SU-DHL-6 (cell line): ENCODE data around the gene SLC5A5.

ENCODE experiments used
- H2AFZ ChIP-seq: fragments of 200-600 bp; sonication (generic); 2 replicates; pipeline ENCODE4 v1.6.1; 2014; ENCODE audit warnings: low read depth, mild to moderate bottlenecking, moderate library complexity, mixed read lengths, antibody characterized with exemption, low read length; ENCODE audit not compliant: severe bottlenecking
- H3F3A ChIP-seq: fragments of 200-600 bp; shearing (Covaris generic); 2 replicates; pipeline ENCODE4 v1.6.0; 2016; ENCODE audit warnings: antibody characterized with exemption, mild to moderate bottlenecking; ENCODE audit not compliant: insufficient read depth
- H3K27ac ChIP-seq: fragments of 200-600 bp; sonication (generic); 2 replicates; pipeline ENCODE4 v1.5.1; 2016; ENCODE audit warnings: low read depth, mild to moderate bottlenecking, low read length, moderate library complexity, mixed read lengths
- H3K27me3 ChIP-seq: fragments of 200-600 bp; sonication (generic), shearing (Covaris generic); 2 replicates; pipeline ENCODE4 v1.6.0; 2014; ENCODE audit warnings: mild to moderate bottlenecking, low read length
- H3K36me3 ChIP-seq: fragments of 200-600 bp; sonication (generic); 2 replicates; pipeline ENCODE4 v1.6.1; 2014; ENCODE audit warnings: mild to moderate bottlenecking, low read length, mixed read lengths
- H3K4me2 ChIP-seq: fragments of 300-600, 200-600 bp; shearing (Covaris generic), sonication (generic); 2 replicates; pipeline ENCODE4 v1.6.0; 2014; ENCODE audit warnings: low read length, low read depth, mild to moderate bottlenecking; ENCODE audit not compliant: poor library complexity, severe bottlenecking
- H3K4me3 ChIP-seq: fragments of 200-600 bp; sonication (generic); 2 replicates; pipeline ENCODE4 v1.5.1; 2014; ENCODE audit warnings: antibody characterized with exemption, low read length, mild to moderate bottlenecking, mixed read lengths; ENCODE audit not compliant: insufficient read depth, poor library complexity, severe bottlenecking
- H3K79me2 ChIP-seq: fragments of 200-600 bp; sonication (generic); 2 replicates; pipeline ENCODE4 v1.6.1; 2014; ENCODE audit warnings: mild to moderate bottlenecking, low read length, moderate library complexity; ENCODE audit not compliant: insufficient read depth
- H3K9ac ChIP-seq: fragments of 200-600 bp; sonication (generic); 2 replicates; pipeline ENCODE4 v1.7.0; 2014; ENCODE audit warnings: mild to moderate bottlenecking, low read length
- H3K9me2 ChIP-seq: fragments of 200-600 bp; sonication (generic); replicated peaks from 2 replicates; pipeline ENCODE4 v1.6.1; 2014; ENCODE audit warnings: low read length; ENCODE audit not compliant: insufficient read depth
- H3K9me3 ChIP-seq: fragments of 200-600 bp; sonication (generic); 2 replicates; pipeline ENCODE4 v1.6.1; 2014; ENCODE audit warnings: low read length, mixed read lengths; ENCODE audit not compliant: insufficient read depth
- H4K20me1 ChIP-seq: fragments of 200-600 bp; sonication (generic); 2 replicates; pipeline ENCODE4 v1.6.1; 2014; ENCODE audit warnings: low read depth, mild to moderate bottlenecking, antibody characterized with exemption, low read length, moderate library complexity, mixed read lengths
- EZH2phosphoT487 ChIP-seq: fragments of 200-600 bp; sonication (generic), shearing (Covaris generic); conservative IDR thresholded peaks from 2 replicates; pipeline ENCODE4 v1.6.1; 2018; ENCODE audit warnings: mild to moderate bottlenecking, antibody characterized with exemption, low read length, moderate library complexity, mixed read lengths
- TF ChIP-seq, protein P1 (sequence below): fragments of 200-600 bp; sonication (generic); IDR thresholded peaks from one replicate; pipeline ENCODE4 v1.5.1; 2017; ENCODE audit warnings: antibody characterized with exemption, mild to moderate bottlenecking, low read length, moderate library complexity; ENCODE audit not compliant: insufficient read depth, poor library complexity, severe bottlenecking

The SLC5A5 gene

DNA sequence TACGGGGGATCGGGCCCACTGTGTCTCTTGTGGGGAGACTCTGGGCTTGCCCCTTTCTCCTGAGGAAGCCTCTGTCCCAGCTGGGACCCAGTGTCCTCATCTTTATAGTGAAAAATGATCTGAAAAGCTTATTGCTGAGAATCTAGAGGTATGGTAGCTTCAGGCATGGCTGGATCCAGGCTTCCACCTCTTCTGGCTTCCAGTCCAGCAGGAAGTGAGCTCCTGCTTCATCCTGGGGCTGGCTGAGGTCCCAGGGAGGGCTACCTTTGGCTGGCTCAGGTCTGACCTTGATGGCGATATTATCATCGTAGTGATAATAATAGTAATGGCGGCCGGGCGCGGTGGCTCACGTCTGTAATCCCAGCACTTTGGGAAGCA lies 3.0 kb downstream of the SLC5A5 start:
- no peaks in the 10 kb centered on the region for H3K9me3 ChIP-seq
- no peak overlapping the region for H2AFZ ChIP-seq
- TF ChIP-seq EZH2phosphoT487, result no peak
- TF ChIP-seq, protein P1, sequence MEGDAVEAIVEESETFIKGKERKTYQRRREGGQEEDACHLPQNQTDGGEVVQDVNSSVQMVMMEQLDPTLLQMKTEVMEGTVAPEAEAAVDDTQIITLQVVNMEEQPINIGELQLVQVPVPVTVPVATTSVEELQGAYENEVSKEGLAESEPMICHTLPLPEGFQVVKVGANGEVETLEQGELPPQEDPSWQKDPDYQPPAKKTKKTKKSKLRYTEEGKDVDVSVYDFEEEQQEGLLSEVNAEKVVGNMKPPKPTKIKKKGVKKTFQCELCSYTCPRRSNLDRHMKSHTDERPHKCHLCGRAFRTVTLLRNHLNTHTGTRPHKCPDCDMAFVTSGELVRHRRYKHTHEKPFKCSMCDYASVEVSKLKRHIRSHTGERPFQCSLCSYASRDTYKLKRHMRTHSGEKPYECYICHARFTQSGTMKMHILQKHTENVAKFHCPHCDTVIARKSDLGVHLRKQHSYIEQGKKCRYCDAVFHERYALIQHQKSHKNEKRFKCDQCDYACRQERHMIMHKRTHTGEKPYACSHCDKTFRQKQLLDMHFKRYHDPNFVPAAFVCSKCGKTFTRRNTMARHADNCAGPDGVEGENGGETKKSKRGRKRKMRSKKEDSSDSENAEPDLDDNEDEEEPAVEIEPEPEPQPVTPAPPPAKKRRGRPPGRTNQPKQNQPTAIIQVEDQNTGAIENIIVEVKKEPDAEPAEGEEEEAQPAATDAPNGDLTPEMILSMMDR, result no peak
- no peak overlapping the region for H3K9ac ChIP-seq
- no peak overlapping the region for H3K4me2 ChIP-seq
- no peaks in the 10 kb centered on the region for H3K27me3 ChIP-seq
- H3K9me2 ChIP-seq, result no peaks in the 10 kb centered on the region
- no peaks in the 10 kb centered on the region for H3K36me3 ChIP-seq
- no peak overlapping the region for H3K4me3 ChIP-seq
- no peaks in the 10 kb centered on the region for H3K79me2 ChIP-seq
- no peak overlapping the region for H3K27ac ChIP-seq
- no peaks in the 10 kb centered on the region for H3F3A ChIP-seq
- H4K20me1 ChIP-seq, result no peaks in the 10 kb centered on the region

DNA sequence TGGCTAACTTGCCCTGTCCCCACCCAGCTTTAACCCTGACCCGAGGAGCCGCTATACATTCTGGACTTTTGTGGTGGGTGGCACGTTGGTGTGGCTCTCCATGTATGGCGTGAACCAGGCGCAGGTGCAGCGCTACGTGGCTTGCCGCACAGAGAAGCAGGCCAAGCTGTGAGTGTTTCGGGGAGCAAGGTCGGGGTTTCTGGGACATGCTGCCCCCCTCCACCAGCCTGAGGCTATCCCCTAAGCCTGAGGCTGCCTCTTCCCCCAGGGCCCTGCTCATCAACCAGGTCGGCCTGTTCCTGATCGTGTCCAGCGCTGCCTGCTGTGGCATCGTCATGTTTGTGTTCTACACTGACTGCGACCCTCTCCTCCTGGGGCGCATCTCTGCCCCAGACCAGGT lies 6.0 kb downstream of the SLC5A5 start:
- H3K27ac ChIP-seq, result no peak overlapping the region
- TF ChIP-seq, protein P1, result no peak
- TF ChIP-seq EZH2phosphoT487, result no peak
- no peaks in the 10 kb centered on the region for H3K9me2 ChIP-seq
- no peaks in the 10 kb centered on the region for H3F3A ChIP-seq
- no peak overlapping the region for H3K4me2 ChIP-seq
- H3K9me3 ChIP-seq, result no peaks in the 10 kb centered on the region
- H3K79me2 ChIP-seq, result no peaks in the 10 kb centered on the region
- H3K27me3 ChIP-seq, result no peaks in the 10 kb centered on the region
- no peak overlapping the region for H3K4me3 ChIP-seq
- H2AFZ ChIP-seq, result no peak overlapping the region
- no peak overlapping the region for H3K9ac ChIP-seq
- no peaks in the 10 kb centered on the region for H4K20me1 ChIP-seq
- H3K36me3 ChIP-seq, result no peaks in the 10 kb centered on the region

DNA sequence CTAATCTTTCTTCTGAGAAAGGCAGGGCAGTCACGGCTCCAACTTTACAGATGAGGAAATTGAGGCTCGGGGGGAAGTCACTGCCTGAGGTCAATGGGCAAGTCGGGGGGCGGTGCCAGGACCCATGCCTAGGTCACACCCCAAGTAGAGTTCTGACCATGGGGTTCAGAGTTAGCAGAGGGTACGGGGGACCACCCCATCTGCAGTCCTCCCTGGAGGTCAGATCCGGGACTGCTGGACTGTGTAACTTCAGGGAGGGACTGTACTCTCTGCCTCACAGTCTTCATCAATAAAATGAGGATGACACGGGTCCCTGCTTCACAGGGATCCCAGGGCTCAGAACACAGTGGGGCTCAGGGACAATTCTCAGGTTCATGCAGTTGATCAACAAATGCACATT lies 7.7 kb downstream of the SLC5A5 start:
- Histone ChIP-seq H3K9ac (no peak overlapping the region), H4K20me1 (no peaks in the 10 kb centered on the region), H3K4me2 (no peak overlapping the region), H3K9me2 (no peaks in the 10 kb centered on the region), H3K27ac (no peak overlapping the region), H3K9me3 (no peaks in the 10 kb centered on the region), H3K36me3 (no peaks in the 10 kb centered on the region), H2AFZ (no peak overlapping the region), H3K4me3 (no peak overlapping the region), H3F3A (no peaks in the 10 kb centered on the region), H3K27me3 (no peaks in the 10 kb centered on the region), H3K79me2 (no peaks in the 10 kb centered on the region)
- TF ChIP-seq, protein P1, result no peak
- TF ChIP-seq EZH2phosphoT487, result no peak

DNA sequence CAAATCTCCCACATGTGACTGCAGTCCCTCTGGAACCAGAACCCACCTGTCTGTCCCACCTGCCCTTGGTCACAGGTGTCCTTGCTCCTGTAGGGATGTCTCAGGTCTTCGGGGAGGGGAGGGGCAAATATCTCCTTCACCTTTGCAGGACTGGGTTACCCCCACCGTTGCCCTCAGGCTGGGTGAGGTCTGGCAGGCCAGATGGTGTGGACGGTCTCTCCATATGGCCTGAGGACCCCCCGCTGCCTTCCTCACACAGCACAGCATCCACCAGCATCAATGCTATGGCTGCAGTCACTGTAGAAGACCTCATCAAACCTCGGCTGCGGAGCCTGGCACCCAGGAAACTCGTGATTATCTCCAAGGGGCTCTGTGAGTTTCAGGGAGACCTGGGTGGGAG lies 10.0 kb downstream of the SLC5A5 start:
- Histone ChIP-seq H3K9ac (no peak overlapping the region), H3K79me2 (no peaks in the 10 kb centered on the region), H3K4me2 (no peak overlapping the region), H2AFZ (no peak overlapping the region), H3K36me3 (no peaks in the 10 kb centered on the region), H3K9me2 (no peaks in the 10 kb centered on the region), H4K20me1 (no peaks in the 10 kb centered on the region), H3K27me3 (no peaks in the 10 kb centered on the region), H3K4me3 (no peak overlapping the region), H3K9me3 (no peaks in the 10 kb centered on the region), H3K27ac (no peak overlapping the region), H3F3A (peaks cover 6% of the 10 kb centered on the region; the same call in 1 of the 2 replicates)
- TF ChIP-seq, protein P1, result no peak
- TF ChIP-seq EZH2phosphoT487, result no peak
